Stomach (tissue), 4 donors: ENCODE results near the gene TES.

Experiments used
- EP300 ChIP-seq: sonication (generic); formaldehyde crosslinking; IDR thresholded peaks from one replicate; pipeline ENCODE4 v1.6.1; 2017; ENCODE audit warnings: antibody characterized with exemption
- POLR2A ChIP-seq, 4 donors: fragments of 450-650 bp; IDR thresholded peaks; one replicate each; pipeline ENCODE4 v1.6.1; 2016; ENCODE audit warnings: antibody characterized with exemption in 4 of 4, control low read depth in 2 of 4, mild to moderate bottlenecking in 1 of 4, moderate library complexity in 1 of 4
- POLR2AphosphoS5 ChIP-seq, 3 donors: sonication (generic); formaldehyde crosslinking; IDR thresholded peaks; one replicate each; pipeline ENCODE4 v1.6.1; 2016; ENCODE audit warnings: antibody characterized with exemption in 3 of 3
- TF ChIP-seq, protein P1 (sequence below), 7 experiments: fragments of 450-650 bp in 4 of 7; fragments of 200-600 bp in 3 of 7; sonication (generic) in 3 of 7; IDR thresholded peaks; one replicate each; pipeline ENCODE4 v1.5.1; 2016 to 2019; ENCODE audit warnings: antibody characterized with exemption in 7 of 7, control low read depth in 2 of 7, mild to moderate bottlenecking in 1 of 7

DNA sequence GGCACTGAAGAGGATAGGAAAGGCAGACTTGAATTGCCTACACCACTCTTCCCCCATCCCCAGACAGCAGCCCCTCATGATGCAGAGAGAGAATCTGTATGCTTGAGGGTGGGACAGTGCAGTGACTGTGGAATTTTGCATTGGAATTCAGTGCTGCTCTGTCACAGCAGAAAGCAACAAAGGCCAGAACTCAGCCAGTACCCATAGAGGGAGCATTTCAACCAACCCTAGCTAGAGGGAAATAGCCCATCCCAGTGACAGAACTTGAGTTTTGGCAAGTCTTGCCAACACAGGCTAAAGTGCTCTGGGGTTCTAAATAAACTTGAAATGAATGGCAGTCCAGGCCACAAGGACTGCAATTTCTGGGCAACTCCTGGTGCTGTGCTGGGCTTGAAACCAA lies 80.4 kb downstream of the TES start:
- TF ChIP-seq EP300 (no peak), POLR2A (IDR thresholded peaks at IDR 0.05) (no peak), POLR2AphosphoS5 (IDR thresholded peaks at IDR 0.05) (no peak)
- TF ChIP-seq, protein P1, sequence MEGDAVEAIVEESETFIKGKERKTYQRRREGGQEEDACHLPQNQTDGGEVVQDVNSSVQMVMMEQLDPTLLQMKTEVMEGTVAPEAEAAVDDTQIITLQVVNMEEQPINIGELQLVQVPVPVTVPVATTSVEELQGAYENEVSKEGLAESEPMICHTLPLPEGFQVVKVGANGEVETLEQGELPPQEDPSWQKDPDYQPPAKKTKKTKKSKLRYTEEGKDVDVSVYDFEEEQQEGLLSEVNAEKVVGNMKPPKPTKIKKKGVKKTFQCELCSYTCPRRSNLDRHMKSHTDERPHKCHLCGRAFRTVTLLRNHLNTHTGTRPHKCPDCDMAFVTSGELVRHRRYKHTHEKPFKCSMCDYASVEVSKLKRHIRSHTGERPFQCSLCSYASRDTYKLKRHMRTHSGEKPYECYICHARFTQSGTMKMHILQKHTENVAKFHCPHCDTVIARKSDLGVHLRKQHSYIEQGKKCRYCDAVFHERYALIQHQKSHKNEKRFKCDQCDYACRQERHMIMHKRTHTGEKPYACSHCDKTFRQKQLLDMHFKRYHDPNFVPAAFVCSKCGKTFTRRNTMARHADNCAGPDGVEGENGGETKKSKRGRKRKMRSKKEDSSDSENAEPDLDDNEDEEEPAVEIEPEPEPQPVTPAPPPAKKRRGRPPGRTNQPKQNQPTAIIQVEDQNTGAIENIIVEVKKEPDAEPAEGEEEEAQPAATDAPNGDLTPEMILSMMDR (IDR thresholded peaks at IDR 0.05) = no peak
